Astrocyte (in vitro differentiated cells and primary cell): ENCODE results near the gene EPN2. TPM values are rescaled to one million over a fixed set of nuclear protein-coding genes. Genes with fewer than 3 reads are reported as not detected.

ENCODE experiments used
- DNase-seq: peaks from one replicate; pipeline ENCODE4 v3.0.0-alpha.2; 2010; ENCODE audit warnings: low read depth
- FAIRE-seq: peaks from 2 replicates; lab custom pipeline; 2011; peaks lifted over from hg19 to GRCh38; lab: Jason Lieb, UNC
- H2AFZ ChIP-seq: 2 replicates; pipeline ENCODE4 v1.6.0; 2012; ENCODE audit warnings: low read depth, low read length, inconsistent platforms
- H3K27ac ChIP-seq: 2 replicates; pipeline ENCODE4 v1.5.1; 2011; ENCODE audit warnings: low read depth, low read length, inconsistent platforms
- H3K27me3 ChIP-seq: 2 replicates; pipeline ENCODE4 v1.6.0; 2011; ENCODE audit warnings: low read length, inconsistent platforms; ENCODE audit not compliant: insufficient read depth
- H3K36me3 ChIP-seq: 2 replicates; pipeline ENCODE4 v1.5.1; 2011; ENCODE audit warnings: low read length, inconsistent platforms; ENCODE audit not compliant: insufficient read depth
- H3K4me1 ChIP-seq: 2 replicates; pipeline ENCODE4 v1.5.1; 2011; ENCODE audit warnings: low read length, inconsistent platforms; ENCODE audit not compliant: insufficient read depth
- H3K4me2 ChIP-seq: 2 replicates; pipeline ENCODE4 v1.6.0; 2012; ENCODE audit warnings: low read length, inconsistent platforms
- H3K4me3 ChIP-seq: 2 replicates; pipeline ENCODE4 v1.5.1; 2011; ENCODE audit warnings: low read depth, mild to moderate bottlenecking, low read length, inconsistent platforms; ENCODE audit not compliant: insufficient read depth
- H3K79me2 ChIP-seq: 2 replicates; pipeline ENCODE4 v1.6.0; 2012; ENCODE audit warnings: mild to moderate bottlenecking, low read length, inconsistent platforms; ENCODE audit not compliant: insufficient read depth
- H3K9ac ChIP-seq: 2 replicates; pipeline ENCODE4 v1.6.0; 2012; ENCODE audit warnings: mild to moderate bottlenecking, low read length, inconsistent platforms
- H3K9me3 ChIP-seq: 2 replicates; pipeline ENCODE4 v1.5.1; 2012; ENCODE audit warnings: low read depth, mild to moderate bottlenecking, low read length, inconsistent platforms; ENCODE audit not compliant: insufficient read depth
- H4K20me1 ChIP-seq: 2 replicates; pipeline ENCODE4 v1.6.0; 2012; ENCODE audit warnings: low read length, inconsistent platforms; ENCODE audit not compliant: insufficient read depth
- H3K27ac Mint-ChIP-seq: one replicate; pipeline ENCODE4 v1.8.0; 2021; ENCODE audit warnings: mild to moderate bottlenecking, mixed read lengths; ENCODE audit not compliant: unreplicated experiment
- H3K27me3 Mint-ChIP-seq: one replicate; pipeline ENCODE4 v1.8.0; 2021; ENCODE audit warnings: low read depth, mixed read lengths; ENCODE audit not compliant: unreplicated experiment
- H3K36me3 Mint-ChIP-seq: one replicate; pipeline ENCODE4 v1.8.0; 2021; ENCODE audit warnings: low read depth, mixed read lengths; ENCODE audit not compliant: unreplicated experiment
- H3K4me1 Mint-ChIP-seq: one replicate; pipeline ENCODE4 v1.8.0; 2021; ENCODE audit warnings: low read depth, mixed read lengths; ENCODE audit not compliant: unreplicated experiment
- H3K4me3 Mint-ChIP-seq: one replicate; pipeline ENCODE4 v1.8.0; 2021; ENCODE audit warnings: mild to moderate bottlenecking, moderate library complexity, mixed read lengths; ENCODE audit not compliant: unreplicated experiment
- H3K9me3 Mint-ChIP-seq: one replicate; pipeline ENCODE4 v1.8.0; 2021; ENCODE audit warnings: mild to moderate bottlenecking, mixed read lengths; ENCODE audit not compliant: unreplicated experiment
- EZH2 ChIP-seq: IDR thresholded peaks from 2 replicates; pipeline ENCODE4 v1.6.1; 2012; ENCODE audit warnings: mild to moderate bottlenecking, low read length, inconsistent platforms; ENCODE audit not compliant: insufficient read depth
- total RNA-seq: library from RNA; stranded (reverse); gene quantifications from 2 replicates; pipeline ENCODE4 v1.2.1, GENCODE V29; 2021
- TF ChIP-seq, protein P1 (sequence below): IDR thresholded peaks from 2 replicates; pipeline ENCODE4 v1.5.1; 2011; ENCODE audit warnings: low read depth, mild to moderate bottlenecking, inconsistent platforms, low read length, moderate library complexity; ENCODE audit not compliant: insufficient read depth

Gene EPN2
- total RNA-seq, 1 donor from 2014 or later, result 48.7 TPM

DNA sequence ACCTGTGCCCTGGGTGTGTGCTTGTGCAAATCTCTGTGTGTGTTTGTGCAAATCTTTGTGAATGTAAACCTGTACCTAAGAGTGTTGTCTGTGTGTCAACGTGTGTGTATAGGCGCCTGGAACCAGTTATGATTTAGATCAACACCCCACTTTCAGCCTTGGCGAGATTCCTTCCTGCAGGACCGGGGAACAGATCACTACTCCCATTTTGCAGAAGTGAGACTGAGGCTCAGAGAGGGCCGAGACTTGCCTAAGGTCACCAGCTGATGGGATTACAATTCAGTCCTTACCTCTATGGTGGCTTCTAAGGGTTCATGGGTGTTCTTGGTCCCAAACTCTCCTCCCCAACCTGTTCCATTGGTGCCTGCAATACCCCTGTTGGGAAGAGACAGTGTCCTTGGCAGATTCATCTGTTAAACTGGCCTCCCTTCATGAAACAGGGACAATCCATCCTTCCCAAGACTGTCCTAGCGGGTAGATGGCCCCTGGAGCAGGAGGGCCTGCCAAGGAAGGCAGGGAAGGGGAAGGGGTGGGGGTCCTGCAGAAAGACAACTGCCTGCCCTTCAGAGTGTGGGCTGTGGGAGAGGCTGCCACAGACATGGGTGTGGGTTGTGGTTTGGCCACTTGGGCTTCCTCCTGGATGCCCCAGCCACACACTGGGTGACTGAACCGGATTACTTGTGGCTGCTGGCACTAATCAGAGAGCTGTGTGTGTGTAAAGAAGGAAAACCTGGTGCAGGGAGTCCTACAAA is 134.3 kb downstream of the EPN2 start:
- H3K36me3 Mint-ChIP-seq, result no peaks in the 10 kb centered on the region
- Histone ChIP-seq H3K4me1 (peaks cover 6% of the 10 kb centered on the region), H3K4me2 (no peak overlapping the region), H3K4me3 (no peak overlapping the region), H3K27ac (no peak overlapping the region), H3K9ac (no peak overlapping the region), H3K79me2 (no peaks in the 10 kb centered on the region), H3K27me3 (no peaks in the 10 kb centered on the region), H2AFZ (no peak overlapping the region), H4K20me1 (no peaks in the 10 kb centered on the region), H3K36me3 (no peaks in the 10 kb centered on the region), H3K9me3 (no peaks in the 10 kb centered on the region)
- DNase-seq (no peak), FAIRE-seq (no peak)
- peaks cover 2% of the 10 kb centered on the region for H3K27me3 Mint-ChIP-seq
- peaks cover 8% of the 10 kb centered on the region for H3K4me1 Mint-ChIP-seq
- H3K9me3 Mint-ChIP-seq, result no peaks in the 10 kb centered on the region
- H3K27ac Mint-ChIP-seq, result no peak overlapping the region
- H3K4me3 Mint-ChIP-seq, result no peak overlapping the region
- TF ChIP-seq, protein P1, sequence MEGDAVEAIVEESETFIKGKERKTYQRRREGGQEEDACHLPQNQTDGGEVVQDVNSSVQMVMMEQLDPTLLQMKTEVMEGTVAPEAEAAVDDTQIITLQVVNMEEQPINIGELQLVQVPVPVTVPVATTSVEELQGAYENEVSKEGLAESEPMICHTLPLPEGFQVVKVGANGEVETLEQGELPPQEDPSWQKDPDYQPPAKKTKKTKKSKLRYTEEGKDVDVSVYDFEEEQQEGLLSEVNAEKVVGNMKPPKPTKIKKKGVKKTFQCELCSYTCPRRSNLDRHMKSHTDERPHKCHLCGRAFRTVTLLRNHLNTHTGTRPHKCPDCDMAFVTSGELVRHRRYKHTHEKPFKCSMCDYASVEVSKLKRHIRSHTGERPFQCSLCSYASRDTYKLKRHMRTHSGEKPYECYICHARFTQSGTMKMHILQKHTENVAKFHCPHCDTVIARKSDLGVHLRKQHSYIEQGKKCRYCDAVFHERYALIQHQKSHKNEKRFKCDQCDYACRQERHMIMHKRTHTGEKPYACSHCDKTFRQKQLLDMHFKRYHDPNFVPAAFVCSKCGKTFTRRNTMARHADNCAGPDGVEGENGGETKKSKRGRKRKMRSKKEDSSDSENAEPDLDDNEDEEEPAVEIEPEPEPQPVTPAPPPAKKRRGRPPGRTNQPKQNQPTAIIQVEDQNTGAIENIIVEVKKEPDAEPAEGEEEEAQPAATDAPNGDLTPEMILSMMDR, result no peak
- no peak for TF ChIP-seq EZH2

DNA sequence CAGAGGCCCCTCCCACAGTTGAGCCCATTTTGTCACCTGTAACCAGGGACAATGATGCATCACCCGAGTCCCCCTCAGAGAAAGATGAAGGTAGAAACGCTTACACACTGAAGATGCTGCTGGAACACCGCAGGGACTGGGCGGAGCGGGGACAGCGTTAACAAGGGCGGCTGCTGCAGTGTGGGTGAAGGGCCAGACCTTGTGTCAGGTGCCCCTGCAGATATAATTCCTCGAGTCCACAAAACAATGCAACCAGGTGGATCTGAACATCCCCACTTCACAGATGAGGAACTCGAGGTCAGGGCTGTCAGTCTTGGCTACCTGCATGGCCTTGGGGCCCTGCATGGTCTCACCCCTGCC is 134.8 kb downstream of the EPN2 start:
- H3K27me3 ChIP-seq, result no peaks in the 10 kb centered on the region
- no peak overlapping the region for H2AFZ ChIP-seq
- Mint-ChIP-seq H3K27me3 (no peaks in the 10 kb centered on the region), H3K27ac (no peak overlapping the region), H3K36me3 (no peaks in the 10 kb centered on the region), H3K4me3 (no peak overlapping the region), H3K4me1 (peaks cover 8% of the 10 kb centered on the region), H3K9me3 (no peaks in the 10 kb centered on the region)
- H3K27ac ChIP-seq, result no peak overlapping the region
- DNase-seq, result no peak
- H3K4me1 ChIP-seq, result peaks cover 8% of the 10 kb centered on the region
- no peaks in the 10 kb centered on the region for H4K20me1 ChIP-seq
- no peaks in the 10 kb centered on the region for H3K36me3 ChIP-seq
- H3K9me3 ChIP-seq, result no peaks in the 10 kb centered on the region
- TF ChIP-seq EZH2, result no peak
- TF ChIP-seq, protein P1, result no peak
- H3K79me2 ChIP-seq, result no peaks in the 10 kb centered on the region
- no peak overlapping the region for H3K4me3 ChIP-seq
- no peak overlapping the region for H3K4me2 ChIP-seq
- no peak overlapping the region for H3K9ac ChIP-seq
- FAIRE-seq, result no peak

DNA sequence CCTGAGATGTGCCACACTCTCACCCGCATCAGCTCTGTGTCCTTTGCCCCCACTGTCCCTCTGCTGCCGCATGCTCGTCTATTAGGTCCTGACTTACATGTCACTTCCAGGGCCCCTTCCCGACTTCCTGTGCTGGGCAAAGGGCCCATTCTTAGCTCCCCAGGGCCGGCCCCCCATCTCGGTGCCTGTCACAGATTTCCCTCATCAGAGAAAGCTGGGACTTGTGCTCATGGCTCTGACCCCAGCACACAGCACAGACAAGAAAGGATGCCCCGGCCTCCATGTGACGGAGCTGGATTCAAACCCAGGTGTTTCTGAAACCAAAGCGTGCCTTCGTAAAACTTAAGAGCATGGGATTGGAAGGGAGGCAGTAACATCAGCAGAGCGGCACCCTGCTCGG is 135.3 kb downstream of the EPN2 start:
- Mint-ChIP-seq H3K27ac (no peak overlapping the region), H3K9me3 (no peaks in the 10 kb centered on the region), H3K4me1 (peaks cover 8% of the 10 kb centered on the region), H3K4me3 (no peak overlapping the region), H3K27me3 (no peaks in the 10 kb centered on the region), H3K36me3 (no peaks in the 10 kb centered on the region)
- no peaks in the 10 kb centered on the region for H4K20me1 ChIP-seq
- FAIRE-seq (no peak), DNase-seq (no peak)
- TF ChIP-seq, protein P1, result no peak
- TF ChIP-seq EZH2, result no peak
- H3K4me2 ChIP-seq, result no peak overlapping the region
- no peaks in the 10 kb centered on the region for H3K79me2 ChIP-seq
- no peaks in the 10 kb centered on the region for H3K27me3 ChIP-seq
- no peak overlapping the region for H2AFZ ChIP-seq
- peaks cover 10% of the 10 kb centered on the region for H3K4me1 ChIP-seq
- H3K9ac ChIP-seq, result no peak overlapping the region
- H3K27ac ChIP-seq, result no peak overlapping the region
- no peaks in the 10 kb centered on the region for H3K36me3 ChIP-seq
- H3K4me3 ChIP-seq, result no peak overlapping the region
- no peaks in the 10 kb centered on the region for H3K9me3 ChIP-seq
